PFSK-1 (cell line): ENCODE results near the gene SCN8A.

ENCODE experiments used
- POLR2AphosphoS5 ChIP-seq: IDR thresholded peaks from 2 replicates; pipeline ENCODE4 v1.6.1; 2012; ENCODE audit warnings: low read depth, mild to moderate bottlenecking, control low read depth, low read length, moderate library complexity
- REST ChIP-seq, 2 experiments: IDR thresholded peaks; 2 replicates each; pipeline versions ENCODE4 v1.6.1 to v1.8.0; 2011 to 2012; ENCODE audit warnings: low read depth in 2 of 2, low read length in 2 of 2, control low read depth in 1 of 2, inconsistent platforms in 1 of 2, mild to moderate bottlenecking in 1 of 2, moderate library complexity in 1 of 2; ENCODE audit not compliant: insufficient read depth in 1 of 2
- SIN3A ChIP-seq: IDR thresholded peaks from 2 replicates; pipeline ENCODE4 v1.6.1; 2012; ENCODE audit warnings: mild to moderate bottlenecking, low read length, moderate library complexity, borderline replicate concordance; ENCODE audit not compliant: insufficient read depth
- TAF1 ChIP-seq: IDR thresholded peaks from 2 replicates; pipeline ENCODE4 v1.6.1; 2012; ENCODE audit warnings: low read length, control low read depth, borderline replicate concordance; ENCODE audit not compliant: insufficient read depth

- TF ChIP-seq REST (IDR thresholded peaks at IDR 0.05; ENCODE audit: insufficient read depth in 1 of 2, low read depth in 2 of 2, low read length in 2 of 2) (no peak), SIN3A (no peak), POLR2AphosphoS5 (no peak), TAF1 (no peak)
Observed at GRCh38 chr12:51689983-51690382, 99.0 kb downstream of the SCN8A start.
